T-helper 1 cell treated with Interleukin-12 subunit alpha and Interleukin-12 subunit beta and Interleukin-4 antibody, amounts not matched to agents 30 ng/mL and 1 ng/mL, for 36 hours (primary cell): ENCODE results near the gene TRIM38. TPM values are rescaled to one million over a fixed set of nuclear protein-coding genes. Genes with fewer than 3 reads are reported as not detected.

Source experiments
- intact Hi-C: fragments of 100-400 bp; cut with micrococcal nuclease; formaldehyde crosslinking; loops from one replicate; pipeline ENCODE4 v1.15.1; 2024
- total RNA-seq: library from RNA; stranded (reverse); gene quantifications from 2 replicates; pipeline ENCODE4 v1.2.3, GENCODE V29; 2022

Gene TRIM38
- total RNA-seq, 1 donor from 2014 or later = 29.4 TPM

GRCh38 chr6:25968769-25969168 lies 6.2 kb downstream of the TRIM38 start:
- intact Hi-C loops = no loop called here

- intact Hi-C loops = no loop called here
Measured at GRCh38 chr6:25971187-25971821, 8.7 kb downstream of the TRIM38 start.

DNA sequence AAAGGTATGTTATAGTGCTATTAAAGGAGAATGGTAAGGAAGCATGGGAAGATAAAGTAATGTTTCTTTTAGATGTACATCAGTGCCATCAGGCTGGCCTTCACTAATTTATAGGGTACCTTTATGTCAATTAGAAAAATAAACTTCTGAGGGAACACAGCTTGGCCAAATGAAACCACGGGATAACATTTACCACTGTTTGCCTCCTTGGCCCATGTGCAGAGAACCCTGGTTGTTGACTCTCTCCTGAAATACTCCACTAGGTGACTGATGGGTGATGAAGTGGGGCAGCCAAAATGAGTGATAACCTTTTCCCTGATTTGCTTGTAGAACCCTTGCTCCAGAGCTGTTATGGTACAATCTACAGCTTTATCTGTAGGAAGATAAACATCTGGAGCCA lies 9.5 kb downstream of the TRIM38 start:
- intact Hi-C loops = no loop called here

DNA sequence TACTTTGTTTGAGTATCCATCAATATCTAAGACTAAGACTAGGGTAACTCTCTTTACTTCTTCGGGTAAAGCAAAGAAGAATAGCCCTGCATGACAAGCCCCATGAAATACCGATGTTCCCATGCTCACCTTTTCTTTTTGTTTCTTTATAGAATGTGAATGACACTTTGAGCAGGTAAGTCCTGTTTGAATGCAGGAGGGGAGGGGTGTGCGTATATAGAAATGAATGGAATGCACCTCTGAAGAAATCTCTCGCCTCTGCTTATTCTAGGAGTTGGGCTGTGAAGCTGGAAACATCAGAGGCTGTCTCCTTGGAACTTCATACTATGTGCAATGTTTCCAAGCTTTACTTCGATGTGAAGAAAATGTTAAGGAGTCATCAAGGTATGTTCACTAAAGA lies 10.3 kb downstream of the TRIM38 start:
- intact Hi-C loops = no loop called here

GRCh38 chr6:25973923-25974555 lies 11.4 kb downstream of the TRIM38 start:
- intact Hi-C loops = no loop called here

GRCh38 chr6:25975923-25976560 lies 13.4 kb downstream of the TRIM38 start:
- intact Hi-C loops = no loop called here

- intact Hi-C loops = no loop called here
Measured at GRCh38 chr6:25980935-25981334, 18.3 kb downstream of the TRIM38 start.

DNA sequence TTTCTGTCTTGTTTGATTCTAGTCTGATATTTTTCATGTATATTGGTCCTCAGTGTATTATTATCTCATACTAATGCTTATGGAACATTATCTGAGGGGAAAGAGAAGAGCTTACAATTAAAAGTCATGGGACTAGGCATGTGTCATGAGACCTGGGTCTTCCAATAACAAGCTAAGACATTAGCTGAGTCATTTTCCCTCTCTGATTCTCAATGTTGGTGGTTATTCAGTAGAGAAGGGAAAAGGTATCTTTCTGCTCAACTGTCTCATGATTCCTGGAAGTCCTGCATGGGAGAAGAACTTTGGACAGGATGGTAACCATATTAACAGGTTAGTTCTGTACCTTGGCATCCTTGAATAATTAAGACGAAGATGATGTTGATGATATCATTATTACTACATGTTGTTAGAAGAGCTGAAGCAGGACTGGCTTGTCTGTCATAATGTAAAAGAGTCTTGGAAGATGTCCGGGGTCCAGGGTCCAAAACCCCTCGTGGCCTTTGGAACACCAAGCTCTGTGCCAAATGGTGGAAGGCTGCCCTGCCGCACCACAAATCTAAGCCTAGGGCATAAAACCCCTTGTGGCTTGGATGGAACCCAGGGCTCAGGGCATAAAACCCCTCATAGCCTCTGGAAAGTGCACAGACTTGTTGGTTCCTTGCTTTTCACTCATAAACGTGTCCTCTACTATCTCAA lies 19.1 kb downstream of the TRIM38 start:
- intact Hi-C loops = no loop called here

DNA sequence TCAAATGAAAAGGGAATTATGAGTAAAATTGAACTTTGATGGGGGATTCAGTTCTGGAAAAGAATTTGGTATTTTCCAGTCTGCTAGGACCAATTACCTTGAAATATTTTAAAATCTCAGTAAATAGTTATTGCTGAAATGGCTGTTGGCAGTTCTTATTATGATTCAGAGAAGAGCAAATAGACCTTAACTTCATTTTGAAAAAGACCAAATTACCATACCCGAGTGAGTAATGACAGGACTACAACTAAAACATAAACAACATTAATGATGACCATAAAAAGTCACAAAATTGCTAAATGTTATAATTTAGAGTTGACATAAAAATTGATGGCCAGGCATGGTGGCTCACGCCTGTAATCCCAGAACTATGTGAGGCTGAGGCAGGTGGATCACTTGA lies 21.7 kb downstream of the TRIM38 start:
- intact Hi-C loops = no loop called here

GRCh38 chr6:25987845-25988244 lies 25.2 kb downstream of the TRIM38 start:
- intact Hi-C loops = no loop called here

DNA sequence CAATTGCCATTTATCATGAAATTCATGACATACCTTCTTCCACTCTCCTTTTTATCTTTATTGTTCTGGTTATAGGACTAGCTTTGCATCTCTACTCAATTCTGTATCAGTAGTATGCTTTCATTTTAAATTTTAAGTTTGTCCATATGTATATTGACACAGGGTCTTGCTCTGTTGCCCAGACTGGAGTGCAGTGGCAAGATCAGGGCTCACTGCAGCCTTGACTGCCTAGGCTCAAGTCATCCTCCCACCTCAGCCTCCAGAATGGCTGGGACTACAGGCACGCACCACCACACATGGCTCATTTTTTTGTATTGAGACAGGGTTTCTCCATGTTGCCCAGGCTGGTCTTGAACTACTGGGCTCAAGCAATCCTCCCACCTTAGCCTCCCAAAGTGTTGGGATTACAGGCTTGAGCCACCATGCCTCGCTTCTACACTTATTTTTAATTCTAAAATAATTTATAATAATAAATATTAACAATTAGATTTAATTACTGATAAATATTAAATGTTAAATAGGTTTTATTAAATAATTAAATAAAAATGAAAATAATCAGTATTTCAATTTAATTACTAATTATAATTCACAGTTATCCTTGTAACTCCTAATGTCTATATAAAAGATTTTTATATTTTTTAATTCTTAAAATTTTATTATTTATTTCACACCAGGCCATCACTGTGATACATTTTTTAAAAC lies 27.7 kb downstream of the TRIM38 start:
- intact Hi-C loops = loop anchor here (5.0 to 10.0 kb wide), 2 partner anchors 108 to 1496 kb away; partner anchors contain the start of gene ALDH5A1

DNA sequence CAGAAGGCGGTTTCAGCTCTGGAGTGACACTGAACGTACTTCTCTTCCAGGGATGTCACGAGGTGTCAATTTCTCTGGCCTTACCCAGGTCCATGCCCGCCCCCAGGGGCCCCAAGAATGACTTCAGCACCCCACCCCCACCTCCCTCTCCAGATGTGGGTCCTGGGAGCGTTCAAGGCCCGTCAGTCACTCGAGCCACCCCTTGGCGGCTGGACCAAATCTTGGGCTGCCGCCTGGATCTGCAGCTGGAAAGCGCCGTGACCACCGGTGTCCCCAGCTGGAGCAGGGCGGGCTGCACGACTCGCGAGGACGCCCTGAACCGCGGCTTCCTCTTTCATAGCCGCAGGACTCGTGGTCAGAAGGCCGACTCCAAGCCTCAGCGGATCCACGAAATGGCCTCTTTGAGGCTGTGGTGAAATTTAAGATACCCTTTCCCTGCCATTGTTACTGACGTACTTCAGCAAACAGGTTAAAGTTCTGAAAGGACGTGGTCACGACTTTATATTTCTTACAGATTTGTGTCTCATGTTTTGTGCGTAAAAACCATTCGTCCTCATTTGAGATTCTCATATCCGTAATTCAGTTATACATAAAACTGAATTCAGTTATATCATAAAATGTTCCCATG lies 29.3 kb downstream of the TRIM38 start:
- intact Hi-C loops = loop anchor here (1.0 to 10.0 kb wide), 8 partner anchors 11 to 1497 kb away; partner anchors contain the start of genes ALDH5A1 and TRIM38

- intact Hi-C loops = loop anchor here (1.0 to 10.0 kb wide), 8 partner anchors 11 to 1498 kb away; partner anchors contain the start of genes ALDH5A1 and TRIM38
Measured at GRCh38 chr6:25992413-25993340, 30.1 kb downstream of the TRIM38 start.

DNA sequence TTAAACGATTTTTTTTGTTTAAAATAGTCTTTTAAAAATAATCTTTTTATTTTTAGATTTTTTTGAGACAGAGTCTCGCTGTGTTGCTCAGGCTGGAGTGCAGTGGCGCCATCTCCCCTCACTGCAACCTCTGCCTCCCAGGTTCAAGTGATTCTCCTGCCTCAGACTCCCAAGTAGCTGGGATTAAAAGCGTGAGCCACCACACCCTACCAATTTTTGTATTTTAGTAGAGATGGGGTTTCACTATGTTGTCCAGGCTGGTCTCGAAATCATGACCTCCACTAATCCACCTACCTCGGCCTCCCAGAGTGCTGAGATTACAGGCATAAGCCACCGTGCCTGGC lies 30.7 kb downstream of the TRIM38 start:
- intact Hi-C loops = loop anchor here (2.0 to 10.0 kb wide), 4 partner anchors 111 to 1499 kb away; partner anchors contain the start of gene ALDH5A1

GRCh38 chr6:25995507-25995906 lies 32.9 kb downstream of the TRIM38 start:
- intact Hi-C loops = loop anchor here (10.0 kb wide), 1 partner anchor 1501 kb away; the partner anchor contains the start of gene ALDH5A1

DNA sequence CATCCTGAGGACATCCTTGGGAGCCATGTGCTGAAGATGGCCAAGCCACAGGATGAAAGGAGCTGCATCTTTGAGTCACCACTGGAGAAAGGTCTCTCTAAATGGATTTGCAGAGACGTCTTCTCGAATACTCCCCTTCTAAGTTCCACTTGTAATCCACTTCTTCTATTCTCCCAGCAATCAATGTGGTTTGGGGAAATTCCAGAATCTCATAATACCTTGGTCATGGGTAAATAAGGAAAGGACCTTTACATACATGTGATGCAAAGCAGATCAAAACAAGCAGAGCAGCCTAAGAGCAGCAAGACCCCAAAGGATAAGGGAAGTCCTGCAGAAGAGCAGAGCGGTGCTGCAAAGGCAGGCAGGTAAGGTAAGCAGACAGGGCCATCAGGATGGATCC lies 35.3 kb downstream of the TRIM38 start:
- intact Hi-C loops = loop anchor here (10.0 kb wide), 1 partner anchor 1503 kb away; the partner anchor contains the start of gene ALDH5A1

DNA sequence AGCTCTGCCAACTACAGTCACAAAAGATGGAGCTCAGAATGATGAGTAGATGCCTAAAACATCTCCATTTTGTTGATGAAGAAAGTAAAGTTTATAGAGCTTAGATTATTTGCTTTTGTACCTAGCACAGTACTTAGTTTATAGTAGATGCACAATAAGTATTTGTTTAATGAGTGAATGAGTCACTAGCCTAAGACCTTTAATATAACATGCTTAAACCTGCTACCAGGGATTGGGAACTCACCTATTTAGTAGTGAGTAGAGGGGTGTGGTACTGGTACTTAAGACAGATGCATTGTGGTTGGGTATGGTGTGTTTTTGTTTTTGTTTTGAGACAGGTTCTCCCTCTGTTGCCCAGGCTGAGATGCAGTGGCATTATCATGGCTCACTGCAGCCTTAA lies 35.8 kb downstream of the TRIM38 start:
- intact Hi-C loops = loop anchor here (10.0 kb wide), 1 partner anchor 1504 kb away; the partner anchor contains the start of gene ALDH5A1

GRCh38 chr6:25999225-25999624 lies 36.6 kb downstream of the TRIM38 start:
- intact Hi-C loops = loop anchor here (10.0 kb wide), 1 partner anchor 1504 kb away; the partner anchor contains the start of gene ALDH5A1
